ENCODE measurements around the gene NLRP14.

GRCh38 chr11:7032692-7033091 lies 12.4 kb downstream of the NLRP14 start:
- TF ChIP-seq EZH2 (IDR thresholded peaks at IDR 0.05; ENCODE audit: insufficient read depth, poor library complexity, severe bottlenecking) (no peak), EZH2phosphoT487 (IDR thresholded peaks at IDR 0.05; ENCODE audit: insufficient read depth, low read depth) (no peak)
